CD4-positive, alpha-beta T cell treated with Interleukin-1 beta for 1 hour (primary cell): ENCODE results near the gene TRIM73.
"Not testable (repeated sequence)": the region's sequence is repeated elsewhere in the genome, so short reads cannot be mapped to it uniquely, and the experiment has no call there.

Experiments used
- DNase-seq, 2 donors: peaks; one replicate each; pipeline ENCODE4 v3.0.0-alpha.2; 2020 to 2022

The TRIM73 gene

DNA sequence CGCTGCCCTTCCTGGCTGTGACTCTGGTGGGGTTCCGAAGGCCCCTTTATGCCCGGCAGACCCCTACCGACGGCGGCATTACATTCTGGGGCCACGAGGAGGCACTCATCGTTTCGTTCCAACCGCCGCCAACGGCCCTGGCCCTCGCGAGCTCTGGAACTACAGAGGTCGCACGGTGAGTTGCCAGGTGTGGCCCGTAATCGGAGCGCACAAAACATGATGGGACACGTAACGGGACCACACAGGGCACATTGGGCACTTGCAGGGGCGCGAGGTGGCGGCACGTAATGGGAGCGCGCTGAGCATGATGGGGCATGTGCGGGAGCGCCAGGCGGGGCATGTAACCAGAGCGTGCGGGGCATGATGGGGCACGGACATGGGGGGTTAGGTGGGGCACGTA, at the start of gene TRIM73:
Gene TRIM73, plus strand, starts transcription at position 301 of the 400 bp plus-strand sequence. CDS start 3,305 bp downstream, outside the sequence.
- DNase-seq = not testable (repeated sequence)

DNA sequence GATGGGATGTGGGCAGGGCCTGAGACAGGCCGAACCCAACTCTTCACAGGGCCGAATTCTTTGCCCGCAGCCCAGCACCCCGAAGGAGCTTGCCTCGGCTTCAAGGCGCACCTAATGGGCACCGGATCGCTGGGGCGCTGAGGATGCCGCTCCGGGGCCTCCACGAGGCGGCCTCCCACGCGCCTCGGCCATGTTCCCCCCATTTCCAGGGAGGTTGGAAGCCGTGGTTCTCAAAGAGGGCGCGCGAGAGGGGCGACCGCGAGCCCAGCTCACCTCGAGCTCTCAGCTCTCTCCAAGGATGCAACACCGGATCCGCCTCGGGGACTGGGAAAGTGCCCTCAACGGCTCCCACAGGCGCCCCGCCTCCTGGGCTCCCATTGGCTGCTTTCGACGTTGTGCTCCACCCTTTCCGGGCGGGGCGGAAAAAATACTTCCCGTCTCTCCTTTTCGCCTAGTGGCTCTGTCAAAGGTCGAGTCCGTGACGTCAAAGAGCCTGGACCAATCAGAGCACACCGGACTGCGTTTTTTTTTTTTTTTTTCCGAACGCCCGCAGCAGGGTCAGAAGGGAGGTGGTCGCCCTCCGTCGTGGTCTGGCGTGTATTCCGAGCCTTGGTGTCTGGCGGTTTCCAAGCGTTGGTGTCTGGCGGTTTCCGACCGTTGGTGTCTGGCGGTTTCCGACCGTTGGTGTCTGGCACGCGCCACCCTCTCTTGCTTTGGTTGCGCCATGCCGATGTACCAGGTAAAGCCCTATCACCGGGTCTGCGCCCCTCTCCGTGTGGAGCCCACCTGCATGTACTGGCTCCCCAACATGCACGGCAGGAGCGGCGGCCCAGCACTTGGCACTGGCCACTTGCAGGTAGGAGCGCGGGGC, 36.5 kb upstream of the TRIM73 start:
- DNase-seq = peak; percentile 40 to 41

DNA sequence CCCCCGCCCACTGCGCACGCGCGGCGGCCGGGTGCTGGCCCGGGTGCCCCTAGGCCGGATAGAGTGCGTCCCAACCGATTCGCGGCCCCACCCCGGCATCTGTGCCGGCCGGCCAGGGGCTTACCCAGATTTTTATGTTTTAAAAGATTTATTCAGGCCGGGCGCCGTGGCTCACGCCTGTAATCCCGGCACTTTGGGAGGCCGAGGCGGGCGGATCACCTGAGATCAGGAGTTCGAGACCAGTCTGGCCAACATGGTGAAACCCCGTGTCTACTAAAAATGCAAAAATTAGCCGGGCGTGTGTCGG, 35.9 kb upstream of the TRIM73 start:
- peak in 1 of 2 donors; percentile 0 for DNase-seq

DNA sequence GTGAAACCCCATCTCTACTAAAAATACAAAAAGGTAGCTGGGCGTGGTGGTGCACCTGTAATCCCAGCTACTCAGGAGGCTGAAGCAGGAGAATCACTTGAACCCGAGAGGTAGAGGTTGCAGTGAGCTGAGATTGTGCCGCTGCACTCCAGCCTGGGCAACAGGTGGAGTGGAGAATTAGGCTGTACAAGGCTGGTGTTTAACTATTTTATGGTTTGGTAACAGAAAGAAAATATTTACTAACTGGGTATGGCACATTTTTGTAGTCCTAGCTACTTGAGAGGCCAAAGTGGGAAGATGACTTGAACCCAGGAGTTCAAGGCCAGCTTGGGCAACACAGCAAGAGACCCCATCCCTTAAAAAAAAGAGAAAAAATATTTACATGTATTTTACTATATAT, 31.4 kb upstream of the TRIM73 start:
- DNase-seq = not testable (repeated sequence)

DNA sequence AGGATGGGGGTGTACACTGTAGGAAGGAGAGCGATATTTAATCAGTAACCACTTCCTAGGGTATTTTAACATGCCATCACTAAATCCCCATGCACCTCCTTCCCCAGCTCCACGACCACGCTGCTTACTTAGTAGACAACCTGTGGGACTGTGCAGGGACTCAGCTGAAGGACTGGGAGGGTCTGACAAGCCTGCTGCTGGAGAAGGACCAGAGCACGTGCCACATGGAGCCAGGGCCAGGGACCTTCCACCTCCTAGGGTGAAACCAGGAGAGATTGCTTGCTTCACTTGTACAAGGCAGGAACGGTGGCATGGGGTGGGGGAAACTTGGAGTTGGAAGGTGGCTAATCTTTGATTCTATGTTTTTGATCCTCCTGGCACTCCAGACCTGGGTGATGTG, 28.8 kb upstream of the TRIM73 start:
- not testable (repeated sequence) for DNase-seq

DNA sequence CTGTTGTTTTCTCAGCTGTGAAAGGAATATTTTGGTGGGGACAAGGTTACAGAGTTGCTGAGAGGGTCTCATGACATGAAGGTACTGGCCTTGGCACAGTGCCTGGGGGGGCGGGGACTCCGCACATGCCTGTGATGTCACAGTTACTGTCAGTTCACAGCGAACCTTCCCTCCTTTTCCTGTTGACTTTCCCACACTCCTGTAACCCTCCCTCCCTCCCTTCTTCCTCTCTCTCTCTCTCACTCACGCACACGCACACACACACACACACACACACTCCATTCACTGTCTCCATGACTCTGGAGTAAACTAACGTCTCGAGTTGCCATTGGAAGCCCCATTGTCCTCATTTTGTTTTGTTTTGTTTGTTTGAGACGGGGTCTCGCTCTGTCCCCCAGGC, 28.1 kb upstream of the TRIM73 start:
- not testable (repeated sequence) for DNase-seq

DNA sequence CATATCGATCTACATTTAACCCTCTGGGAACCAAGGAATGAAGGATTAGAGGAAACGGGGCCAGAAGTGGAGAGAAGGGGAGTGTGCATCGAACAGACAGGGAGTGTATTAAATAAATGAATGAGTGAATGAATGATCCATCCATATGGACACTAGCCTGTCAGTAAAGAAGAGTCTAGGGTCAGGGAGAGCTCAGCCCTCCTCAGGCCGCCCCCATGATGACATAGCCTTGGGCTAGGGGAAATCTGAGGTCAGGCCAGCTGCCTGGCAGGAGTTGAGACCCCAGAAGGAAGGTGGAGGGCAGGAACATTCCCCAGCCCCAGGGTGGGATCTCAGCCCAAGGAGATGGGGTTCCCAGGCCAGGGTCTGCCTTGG, 21.3 kb upstream of the TRIM73 start:
- DNase-seq = not testable (repeated sequence)

DNA sequence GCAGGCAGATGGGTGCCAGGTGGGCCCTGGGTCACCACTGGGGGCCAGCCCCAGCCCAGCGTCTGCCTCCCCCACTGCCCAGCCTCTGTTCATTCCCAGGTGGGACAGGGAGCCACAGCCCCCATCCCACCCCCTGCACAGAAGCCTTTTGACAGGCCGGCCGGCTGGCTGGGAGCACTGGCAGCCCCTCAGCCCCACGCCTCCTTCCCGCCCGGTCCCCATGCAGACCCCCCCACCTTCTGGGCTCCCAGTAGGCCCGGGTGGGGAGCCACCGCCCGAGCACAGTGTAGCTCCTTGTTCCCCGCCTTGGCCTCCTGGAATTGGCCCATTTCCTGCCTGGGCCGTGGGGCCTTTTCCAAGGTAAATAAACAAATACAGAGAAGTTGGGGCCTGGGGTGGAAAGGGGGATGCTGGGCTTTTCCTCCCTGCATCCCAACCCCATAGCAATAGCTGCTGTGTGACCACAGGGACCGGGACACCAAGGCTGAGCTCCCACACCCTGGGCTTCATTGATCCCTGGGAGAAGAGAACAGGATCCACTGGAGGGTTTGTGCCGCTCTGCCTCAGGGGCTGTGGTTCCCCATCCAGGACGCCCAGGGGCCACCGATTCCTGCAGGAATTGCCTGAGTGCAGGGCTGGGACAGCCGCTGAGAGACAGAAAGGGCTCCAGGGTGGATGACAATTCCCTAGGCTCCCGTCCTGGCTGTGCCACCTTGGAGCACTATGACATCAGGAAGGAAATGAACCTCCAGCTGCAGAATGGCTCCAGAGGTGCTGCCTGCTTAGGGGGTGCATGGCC, 20.7 kb upstream of the TRIM73 start:
- DNase-seq = not testable (repeated sequence)

DNA sequence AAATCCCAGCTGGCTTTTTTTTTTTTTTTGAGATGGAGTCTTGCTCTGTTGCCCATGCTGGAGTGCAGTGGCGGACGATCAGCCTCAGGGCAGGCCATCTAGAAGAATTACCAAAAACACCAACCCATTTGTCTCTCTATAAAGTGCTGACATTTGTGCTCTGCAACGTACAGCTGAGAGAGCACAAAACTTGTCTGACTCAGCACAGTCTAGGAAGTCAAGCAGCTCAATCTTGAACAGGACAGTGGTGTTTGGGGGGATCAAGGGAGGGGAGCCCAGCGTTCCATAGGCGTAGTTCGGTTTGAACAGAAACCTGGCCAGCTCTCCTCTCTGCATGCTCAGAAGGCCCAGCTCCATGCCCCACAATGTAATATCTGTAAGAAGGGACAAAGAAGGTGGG, 2.2 kb upstream of the TRIM73 start:
- not testable (repeated sequence) for DNase-seq

DNA sequence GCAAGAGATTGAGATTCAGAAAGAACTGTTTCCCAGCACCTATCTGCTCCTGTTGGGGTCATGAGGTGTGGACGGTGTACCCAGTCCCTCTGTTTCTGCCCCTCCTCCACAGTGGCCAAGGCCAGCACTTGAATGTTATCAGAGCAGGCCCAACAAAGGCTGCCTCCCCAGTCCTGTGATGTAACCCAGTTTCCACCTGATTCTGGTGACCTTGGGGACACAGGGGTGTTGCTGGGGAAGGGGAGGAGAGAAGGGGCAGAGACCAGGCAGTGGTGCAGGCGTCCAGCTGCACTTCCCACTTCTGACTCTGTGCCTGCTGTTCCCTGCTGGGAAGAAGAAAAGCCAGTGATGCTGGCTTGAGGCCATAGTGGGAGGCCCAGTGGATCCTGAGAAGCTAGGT, 2.4 kb downstream of the TRIM73 start:
- not testable (repeated sequence) for DNase-seq

DNA sequence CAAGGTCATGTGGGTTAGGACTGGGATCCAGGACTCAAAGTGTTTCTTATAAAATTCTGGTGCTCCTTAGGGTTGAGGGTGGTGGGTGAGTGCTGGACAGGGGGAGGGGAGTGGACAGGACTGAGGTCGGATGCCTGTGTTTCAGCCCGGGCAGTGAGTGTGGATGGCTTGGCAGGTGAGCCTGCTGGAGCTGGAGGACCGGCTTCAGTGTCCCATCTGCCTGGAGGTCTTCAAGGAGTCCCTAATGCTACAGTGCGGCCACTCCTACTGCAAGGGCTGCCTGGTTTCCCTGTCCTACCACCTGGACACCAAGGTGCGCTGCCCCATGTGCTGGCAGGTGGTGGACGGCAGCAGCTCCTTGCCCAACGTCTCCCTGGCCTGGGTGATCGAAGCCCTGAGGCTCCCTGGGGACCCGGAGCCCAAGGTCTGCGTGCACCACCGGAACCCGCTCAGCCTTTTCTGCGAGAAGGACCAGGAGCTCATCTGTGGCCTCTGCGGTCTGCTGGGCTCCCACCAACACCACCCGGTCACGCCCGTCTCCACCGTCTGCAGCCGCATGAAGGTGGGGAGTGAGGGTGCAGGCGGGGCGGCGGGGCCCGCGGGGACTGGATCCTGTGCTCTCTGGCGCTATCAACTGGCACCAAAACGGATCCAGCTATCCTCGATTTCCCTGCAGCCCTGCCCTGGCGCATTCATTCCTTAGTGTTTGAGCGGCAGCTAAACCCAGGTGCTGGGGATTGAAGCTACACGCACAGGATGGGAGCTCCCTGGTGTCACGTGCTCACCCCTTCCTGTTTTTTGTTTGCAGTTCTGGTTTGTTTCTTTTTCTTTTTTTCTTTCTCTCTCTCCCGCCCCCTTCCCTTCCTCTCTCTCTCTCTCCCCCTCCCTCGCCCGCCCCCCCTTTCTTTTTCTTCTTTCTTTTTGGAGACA, 3.6 kb downstream of the TRIM73 start:
- not testable (repeated sequence) for DNase-seq

DNA sequence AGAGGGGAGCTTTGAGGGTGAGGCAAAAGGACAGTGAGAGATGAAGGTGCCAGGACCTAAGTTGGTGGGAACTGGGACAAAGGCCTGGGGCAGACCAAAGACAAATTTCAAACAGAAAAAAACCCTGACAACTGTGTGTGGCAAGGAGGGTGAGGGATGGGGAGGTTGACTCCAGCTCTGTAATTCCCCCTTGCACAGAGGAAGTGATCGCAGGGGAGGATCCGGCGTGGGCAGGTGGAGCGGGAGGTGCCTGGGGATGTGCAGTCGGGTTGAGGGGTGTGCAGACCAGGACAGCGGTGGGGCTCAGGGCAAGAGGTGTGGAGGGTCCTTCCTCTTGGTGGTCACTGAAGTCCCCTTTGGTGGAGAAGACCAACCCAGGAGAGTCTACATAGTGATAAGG, 5.1 kb downstream of the TRIM73 start:
- DNase-seq = not testable (repeated sequence)

DNA sequence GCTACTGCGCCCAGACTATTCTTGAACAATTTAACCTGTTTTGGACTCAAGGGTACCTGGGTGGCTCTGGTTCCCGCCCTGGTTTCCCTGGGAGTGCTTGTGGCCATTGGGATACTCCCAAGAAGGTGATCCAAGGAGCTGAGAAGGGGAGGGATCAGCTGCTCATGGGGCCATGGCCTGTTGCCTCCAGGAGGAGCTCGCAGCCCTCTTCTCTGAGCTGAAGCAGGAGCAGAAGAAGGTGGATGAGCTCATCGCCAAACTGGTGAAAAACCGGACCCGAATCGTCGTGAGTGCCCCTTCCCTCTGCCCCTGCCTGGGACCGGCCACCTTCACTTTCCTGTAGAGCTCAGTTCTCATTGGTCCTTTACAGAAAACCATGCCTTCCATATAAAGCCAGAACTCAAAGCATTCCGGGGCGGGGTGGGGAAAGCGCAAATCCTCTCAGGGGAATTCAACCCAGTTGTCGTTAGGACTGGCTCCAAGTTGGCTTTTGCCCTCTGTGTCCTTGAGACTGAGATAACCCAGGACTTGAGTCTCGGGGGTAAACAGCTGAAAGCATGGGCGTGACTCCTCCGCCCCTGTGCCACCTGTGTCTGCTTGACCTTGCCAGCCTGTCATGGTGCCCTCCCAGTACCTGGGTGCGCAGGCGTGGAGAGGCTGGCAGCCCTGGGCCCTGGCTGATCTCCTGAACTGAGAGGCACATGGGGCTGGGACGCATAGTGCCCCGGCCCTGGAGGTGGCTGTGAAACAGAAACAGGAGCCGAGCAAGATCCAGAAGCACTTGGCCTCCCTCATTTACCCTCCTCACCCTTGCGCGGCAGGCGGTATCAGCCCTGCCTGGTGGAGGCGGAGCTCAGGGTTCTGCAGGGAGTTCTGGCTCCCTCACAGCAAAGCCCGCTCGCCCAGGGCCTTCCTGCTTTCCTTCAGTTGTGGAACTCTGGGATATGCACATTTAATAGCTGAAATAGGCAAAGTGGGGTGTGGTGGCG, 8.3 kb downstream of the TRIM73 start:
- DNase-seq = not testable (repeated sequence)

DNA sequence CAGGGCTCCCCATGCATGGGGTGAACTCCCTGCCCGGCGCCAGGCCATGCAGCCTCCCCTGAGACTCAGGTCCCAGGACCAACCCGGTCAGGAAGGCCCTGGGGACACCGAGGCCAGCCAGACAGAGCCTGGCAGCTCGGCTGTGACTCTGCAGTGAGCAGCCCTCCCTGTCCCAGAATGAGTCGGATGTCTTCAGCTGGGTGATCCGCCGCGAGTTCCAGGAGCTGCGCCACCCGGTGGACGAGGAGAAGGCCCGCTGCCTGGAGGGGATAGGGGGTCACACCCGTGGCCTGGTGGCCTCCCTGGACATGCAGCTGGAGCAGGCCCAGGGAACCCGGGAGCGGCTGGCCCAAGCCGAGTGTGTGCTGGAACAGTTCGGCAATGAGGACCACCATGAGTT, 9.2 kb downstream of the TRIM73 start:
- DNase-seq = not testable (repeated sequence)

DNA sequence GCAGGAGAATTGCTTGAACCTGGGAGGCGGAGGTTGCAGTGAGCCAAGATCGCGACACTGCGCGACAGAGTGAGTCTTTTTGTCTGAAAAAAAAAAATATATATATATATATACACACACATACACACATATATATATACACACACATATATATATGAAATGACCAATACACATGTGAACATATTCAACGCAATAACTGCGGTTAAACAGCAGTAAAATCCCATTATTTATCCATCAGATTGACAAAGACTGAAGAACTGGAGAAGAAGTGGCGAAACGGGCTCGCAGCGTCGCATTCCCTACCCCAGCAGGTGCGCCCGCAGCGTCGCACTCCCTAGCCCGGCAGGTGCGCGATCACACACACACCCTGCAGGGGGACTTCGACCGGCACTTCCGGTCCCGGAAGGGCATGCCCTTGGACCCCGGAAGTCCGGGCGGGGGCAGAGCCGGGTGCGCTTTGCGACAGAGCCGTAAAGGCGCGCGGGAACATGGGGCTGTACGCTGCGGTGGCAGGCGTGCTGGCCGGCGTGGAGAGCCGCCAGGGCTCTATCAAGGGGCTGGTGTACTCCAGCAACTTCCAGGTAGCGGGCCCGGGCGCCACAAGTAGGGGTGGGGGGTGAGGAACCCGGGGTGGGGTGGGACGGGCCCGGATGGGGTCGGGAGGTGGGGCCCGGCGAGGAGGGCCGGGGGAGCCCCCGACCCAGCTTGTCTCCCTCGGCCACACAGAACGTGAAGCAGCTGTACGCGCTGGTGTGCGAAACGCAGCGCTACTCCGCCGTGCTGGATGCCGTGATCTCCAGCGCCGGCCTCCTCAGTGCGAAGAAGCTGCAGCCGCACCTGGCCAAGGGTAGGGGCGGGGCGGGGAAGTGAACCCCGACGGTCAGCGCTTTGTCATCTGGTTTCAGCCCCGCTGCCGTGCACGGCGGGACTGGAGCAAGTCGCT, 14.7 kb downstream of the TRIM73 start:
- DNase-seq = peak in 1 of 2 donors; percentile 6

DNA sequence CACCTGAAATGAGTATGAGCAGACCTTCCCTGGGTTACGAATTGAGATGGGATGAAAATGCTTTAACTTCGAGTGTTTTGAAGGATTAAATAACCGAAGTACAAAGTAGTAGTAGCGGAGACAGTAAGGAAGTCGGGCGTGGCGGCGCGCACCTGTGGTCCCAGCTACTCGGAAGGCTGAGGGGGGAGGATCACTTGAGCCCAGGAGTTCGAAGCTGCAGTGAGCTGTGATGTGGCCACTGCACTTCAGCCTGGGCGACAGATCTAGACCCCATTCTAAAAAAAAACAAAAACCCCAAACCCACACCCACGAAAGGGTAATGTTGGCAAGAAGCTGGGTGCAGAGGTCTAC, 15.4 kb downstream of the TRIM73 start:
- not testable (repeated sequence) for DNase-seq

DNA sequence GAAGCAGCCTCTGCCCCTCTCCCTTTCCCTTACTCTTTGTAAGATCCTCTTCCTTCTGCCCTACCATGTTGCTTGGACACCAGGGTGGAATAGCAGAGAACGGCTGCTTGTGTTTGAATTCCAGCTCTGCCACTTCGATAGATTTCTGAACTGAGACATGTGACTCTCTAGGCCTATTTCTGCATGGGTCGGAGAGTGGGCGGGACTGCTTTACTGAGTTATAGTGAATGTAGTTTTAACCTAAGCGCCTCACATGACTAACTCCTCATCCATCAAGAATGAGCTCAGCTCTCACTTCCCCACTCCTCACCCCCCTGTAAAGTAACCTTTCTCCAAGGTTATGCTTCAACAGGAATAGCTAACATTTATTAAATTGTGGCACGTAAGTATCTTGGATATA, 18.8 kb downstream of the TRIM73 start:
- DNase-seq = not testable (repeated sequence)

DNA sequence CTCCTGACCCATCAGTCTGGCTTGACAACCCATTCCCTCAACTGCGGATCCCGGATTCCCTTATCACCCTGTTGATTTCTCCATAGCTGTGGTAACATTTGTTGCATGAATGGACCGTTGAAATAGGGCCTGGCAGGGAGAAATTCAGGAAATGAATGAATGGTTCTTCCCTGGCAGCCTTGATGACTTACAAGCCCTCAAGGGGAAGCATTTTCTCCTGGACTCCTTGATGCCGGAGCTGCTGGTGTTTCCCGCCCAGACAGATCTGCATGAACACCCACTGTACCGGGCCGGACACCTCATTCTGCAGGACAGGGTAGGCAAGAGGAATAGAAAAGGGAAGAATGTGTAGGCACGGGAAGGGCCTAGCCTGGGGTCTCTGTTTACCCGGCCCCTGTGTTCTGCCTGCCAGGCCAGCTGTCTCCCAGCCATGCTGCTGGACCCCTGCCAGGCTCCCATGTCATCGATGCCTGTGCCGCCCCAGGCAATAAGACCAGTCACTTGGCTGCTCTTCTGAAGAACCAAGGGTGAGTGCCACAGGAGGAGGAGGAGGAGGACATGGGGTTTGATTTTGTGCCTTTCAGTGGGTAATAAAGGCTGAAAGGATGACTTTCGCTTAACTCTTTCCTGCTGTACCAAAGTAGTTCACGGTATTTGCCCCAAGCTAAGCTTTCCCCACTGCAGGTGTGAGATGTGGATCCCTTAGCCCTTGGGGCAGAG, 19.4 kb downstream of the TRIM73 start:
- DNase-seq = not testable (repeated sequence)

DNA sequence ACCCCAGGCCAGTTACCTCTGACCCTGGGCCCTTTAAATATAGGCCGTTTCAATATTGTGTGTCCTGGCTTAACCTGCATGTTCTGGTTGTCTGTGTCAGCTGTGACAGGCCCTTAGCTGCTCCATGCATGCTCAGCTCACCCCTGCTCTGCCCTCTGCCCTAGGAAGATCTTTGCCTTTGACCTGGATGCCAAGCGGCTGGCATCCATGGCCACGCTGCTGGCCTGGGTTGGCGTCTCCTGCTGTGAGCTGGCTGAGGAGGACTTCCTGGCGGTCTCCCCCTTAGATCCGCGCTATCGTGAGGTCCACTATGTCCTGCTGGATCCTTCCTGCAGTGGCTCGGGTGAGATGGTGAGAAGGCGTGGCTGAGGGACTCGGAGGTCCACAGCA, 20.0 kb downstream of the TRIM73 start:
- DNase-seq = not testable (repeated sequence)
